Measurements from ENCODE around the gene TAMALIN.

Gene TAMALIN

DNA sequence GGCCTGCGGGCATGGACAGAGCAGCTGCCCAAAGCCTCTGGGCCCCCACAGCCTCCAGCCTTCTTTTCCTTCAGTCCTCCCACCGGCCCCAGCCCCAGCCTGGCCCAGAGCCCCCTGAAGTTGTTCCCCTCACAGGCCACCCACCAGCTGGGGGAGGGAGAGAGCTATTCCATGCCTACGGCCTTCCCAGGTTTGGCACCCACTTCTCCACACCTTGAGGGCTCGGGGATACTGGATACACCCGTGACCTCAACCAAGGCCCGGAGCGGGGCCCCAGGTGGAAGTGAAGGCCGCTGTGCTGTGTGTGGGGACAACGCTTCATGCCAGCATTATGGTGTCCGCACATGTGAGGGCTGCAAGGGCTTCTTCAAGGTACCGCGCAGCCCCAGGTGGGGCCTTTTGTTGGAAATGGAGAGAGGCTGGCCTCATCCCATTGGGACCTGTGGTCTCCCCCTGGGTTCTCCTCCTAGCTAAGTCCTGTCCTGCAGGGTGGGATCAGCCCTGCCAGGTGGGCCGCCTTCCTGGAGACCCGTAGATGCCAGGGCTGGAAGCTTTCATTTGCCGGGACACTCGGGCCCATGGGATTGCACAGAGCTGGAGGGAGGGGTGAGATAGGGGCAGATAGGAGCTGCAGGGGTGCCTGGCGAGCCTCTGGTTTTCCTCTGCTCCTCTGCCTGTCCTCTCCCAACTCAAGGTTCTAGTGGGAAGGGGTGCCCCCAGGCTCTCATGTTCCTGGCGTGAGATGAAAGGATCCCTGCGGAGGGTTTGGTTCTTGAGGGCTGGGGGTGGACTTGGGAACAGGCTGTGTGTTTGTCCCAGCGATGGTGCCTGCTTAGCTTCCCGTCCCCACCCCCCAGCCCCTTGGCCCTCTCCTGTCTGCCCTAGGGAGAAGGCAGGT, 48.3 kb downstream of the TAMALIN start:
- no peak for DNase-seq (ENCODE audit: low read depth in 1 of 2, low spot score in 1 of 2)

DNA sequence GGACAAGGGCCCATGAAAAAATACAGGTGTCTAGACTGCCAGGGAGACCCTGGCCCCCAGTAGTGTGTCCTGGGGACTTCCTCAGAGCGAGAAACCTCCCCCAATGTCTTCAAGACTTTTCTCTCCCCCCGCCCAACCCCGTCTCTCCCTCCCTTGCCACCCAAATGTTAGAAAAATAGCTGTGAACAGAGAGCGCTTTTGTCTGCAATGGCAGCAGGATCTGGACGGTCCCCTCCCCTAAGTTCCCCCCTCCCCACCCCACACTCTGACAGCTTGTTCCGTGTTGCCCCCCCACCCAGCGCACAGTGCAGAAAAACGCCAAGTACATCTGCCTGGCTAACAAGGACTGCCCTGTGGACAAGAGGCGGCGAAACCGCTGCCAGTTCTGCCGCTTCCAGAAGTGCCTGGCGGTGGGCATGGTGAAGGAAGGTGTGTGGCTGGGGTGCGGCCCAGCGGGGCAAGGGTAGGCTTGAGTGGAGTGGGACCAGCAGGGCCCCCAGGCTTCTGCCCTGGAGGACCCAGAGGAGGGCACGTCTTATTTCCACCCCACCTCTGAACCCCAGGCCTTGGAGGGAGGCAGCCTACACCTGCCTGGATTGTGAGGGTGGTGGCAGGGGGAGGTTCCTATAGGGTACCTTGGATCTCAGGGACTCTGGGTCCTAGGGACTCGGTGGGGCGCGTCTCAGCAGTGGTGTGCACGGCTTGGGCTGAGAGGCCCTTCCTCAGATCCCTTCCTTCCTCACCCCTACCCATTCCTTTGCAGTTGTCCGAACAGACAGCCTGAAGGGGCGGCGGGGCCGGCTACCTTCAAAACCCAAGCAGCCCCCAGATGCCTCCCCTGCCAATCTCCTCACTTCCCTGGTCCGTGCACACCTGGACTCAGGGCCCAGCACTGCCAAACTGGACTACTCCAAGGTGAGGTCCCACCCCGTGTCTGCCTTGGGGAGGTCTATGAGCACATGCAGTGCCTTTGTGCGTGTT, 49.3 kb downstream of the TAMALIN start:
- DNase-seq (ENCODE audit: low read depth in 1 of 2, low spot score in 1 of 2) = no peak

DNA sequence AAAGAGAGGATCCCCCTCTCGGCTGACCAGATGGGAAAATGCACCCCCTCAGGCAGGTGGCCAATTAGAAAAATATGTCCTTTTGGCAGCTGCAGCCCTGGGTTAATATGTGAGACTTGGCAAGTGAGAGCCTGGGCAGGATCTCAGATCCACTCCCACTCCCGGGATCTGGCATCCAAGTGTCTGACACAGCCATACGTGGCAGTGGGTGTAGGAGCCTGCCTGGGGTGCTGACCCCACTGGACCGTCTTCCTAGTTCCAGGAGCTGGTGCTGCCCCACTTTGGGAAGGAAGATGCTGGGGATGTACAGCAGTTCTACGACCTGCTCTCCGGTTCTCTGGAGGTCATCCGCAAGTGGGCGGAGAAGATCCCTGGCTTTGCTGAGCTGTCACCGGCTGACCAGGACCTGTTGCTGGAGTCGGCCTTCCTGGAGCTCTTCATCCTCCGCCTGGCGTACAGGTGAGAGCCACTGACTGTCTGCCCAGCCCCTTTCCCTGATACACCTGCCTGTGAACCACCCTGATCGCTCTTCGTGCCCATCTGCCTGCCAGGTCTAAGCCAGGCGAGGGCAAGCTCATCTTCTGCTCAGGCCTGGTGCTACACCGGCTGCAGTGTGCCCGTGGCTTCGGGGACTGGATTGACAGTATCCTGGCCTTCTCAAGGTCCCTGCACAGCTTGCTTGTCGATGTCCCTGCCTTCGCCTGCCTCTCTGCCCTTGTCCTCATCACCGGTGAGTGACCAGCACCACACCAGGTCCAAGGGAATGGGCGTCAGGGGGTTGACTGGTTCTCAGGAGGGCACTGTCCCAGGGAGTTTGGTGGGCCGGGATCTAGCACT, 50.3 kb downstream of the TAMALIN start:
- DNase-seq (ENCODE audit: low read depth in 1 of 2, low spot score in 1 of 2) = no peak

DNA sequence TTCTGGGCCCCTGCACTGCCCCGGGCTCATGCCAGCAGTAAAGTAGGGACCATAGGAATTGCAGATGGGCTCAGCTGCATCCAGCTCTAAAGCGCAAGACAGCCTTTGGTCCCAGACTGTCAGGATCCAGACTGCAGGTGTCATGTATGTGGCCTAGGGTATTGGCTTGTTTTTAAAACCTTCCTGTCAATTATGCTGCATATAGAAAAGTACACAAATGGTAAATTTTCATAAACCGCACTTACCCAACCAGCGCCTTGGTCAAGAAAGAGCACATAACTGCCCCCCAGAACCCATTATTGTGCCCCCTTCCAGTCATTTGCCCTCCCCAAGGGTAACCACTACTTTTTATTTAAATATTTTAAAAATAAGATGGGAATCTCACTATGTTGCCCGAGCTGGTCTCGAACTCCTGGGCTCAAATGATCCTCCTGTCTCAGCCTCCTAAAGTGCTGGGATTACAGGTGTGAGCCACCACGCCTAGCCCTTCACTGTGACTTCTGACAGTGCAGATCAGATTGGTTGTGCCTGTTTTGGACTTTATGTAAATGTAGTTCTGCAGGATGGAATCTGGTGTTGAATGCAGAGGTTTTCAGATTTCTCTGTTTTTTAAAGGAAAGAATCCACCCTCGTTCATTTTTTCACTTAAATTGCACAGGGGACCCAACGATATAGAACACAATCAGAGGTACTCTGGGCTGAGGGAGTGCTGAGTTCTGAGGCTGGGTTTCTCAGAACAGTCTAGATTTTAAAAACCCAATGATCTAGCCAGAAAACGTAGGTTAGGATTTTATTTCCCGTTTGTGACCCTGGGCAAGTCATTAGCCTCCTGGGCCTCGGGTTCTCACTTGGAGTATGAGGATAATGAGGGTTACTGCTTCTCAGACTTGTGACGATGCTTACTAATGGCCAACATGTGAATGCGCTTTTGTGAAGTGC, 51.2 kb downstream of the TAMALIN start:
- no peak for DNase-seq (ENCODE audit: low read depth in 1 of 2, low spot score in 1 of 2)

DNA sequence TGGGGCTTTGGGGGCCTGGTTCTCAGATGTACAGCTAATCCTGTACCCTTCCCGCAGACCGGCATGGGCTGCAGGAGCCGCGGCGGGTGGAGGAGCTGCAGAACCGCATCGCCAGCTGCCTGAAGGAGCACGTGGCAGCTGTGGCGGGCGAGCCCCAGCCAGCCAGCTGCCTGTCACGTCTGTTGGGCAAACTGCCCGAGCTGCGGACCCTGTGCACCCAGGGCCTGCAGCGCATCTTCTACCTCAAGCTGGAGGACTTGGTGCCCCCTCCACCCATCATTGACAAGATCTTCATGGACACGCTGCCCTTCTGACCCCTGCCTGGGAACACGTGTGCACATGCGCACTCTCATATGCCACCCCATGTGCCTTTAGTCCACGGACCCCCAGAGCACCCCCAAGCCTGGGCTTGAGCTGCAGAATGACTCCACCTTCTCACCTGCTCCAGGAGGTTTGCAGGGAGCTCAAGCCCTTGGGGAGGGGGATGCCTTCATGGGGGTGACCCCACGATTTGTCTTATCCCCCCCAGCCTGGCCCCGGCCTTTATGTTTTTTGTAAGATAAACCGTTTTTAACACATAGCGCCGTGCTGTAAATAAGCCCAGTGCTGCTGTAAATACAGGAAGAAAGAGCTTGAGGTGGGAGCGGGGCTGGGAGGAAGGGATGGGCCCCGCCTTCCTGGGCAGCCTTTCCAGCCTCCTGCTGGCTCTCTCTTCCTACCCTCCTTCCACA, 52.0 kb downstream of the TAMALIN start:
- DNase-seq (ENCODE audit: low read depth in 1 of 2, low spot score in 1 of 2) = no peak

DNA sequence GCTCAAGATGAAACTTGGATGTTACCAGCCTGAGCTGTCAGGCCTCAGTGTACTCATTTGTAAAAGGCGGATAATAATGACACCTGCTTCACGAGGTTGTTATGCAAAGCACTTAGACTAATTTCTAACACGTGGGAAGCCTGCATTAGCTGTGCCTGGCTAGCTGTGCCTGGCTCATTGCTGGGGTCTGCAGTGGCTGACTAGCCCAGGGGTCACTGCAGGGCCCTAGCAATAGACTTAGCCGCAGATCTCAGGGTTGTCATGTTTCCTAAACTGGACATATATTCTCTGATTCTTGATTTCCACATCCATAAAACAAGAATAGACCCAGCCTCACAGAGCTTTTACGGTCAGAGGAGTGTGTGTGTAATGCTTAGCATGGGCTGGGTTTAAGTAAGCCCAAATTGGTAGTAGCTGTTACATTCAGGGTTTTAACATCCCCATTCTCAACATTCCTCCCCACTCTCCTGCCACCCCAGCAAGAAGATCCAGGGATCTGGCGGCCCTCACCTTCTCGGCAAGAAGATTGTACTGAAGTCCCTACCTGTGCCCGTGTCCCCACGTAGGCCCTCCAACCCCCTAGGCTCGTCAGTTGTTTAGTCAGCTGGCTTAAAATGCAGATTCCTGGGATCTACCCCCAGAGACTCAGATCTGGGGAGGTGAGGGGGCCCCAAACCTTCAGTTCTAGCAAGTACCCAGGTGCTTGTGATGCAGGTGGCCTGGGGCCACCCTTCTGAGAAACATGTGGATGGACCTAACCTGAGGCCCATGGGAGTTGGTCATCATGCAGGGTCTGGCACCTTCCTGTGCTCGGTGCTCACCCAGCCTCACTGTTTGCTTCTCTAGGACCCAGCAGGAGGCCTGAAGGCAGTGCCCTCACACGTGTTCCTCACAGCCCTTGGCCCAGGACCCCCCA, 53.1 kb downstream of the TAMALIN start:
- DNase-seq (ENCODE audit: low read depth in 1 of 2, low spot score in 1 of 2) = no peak

DNA sequence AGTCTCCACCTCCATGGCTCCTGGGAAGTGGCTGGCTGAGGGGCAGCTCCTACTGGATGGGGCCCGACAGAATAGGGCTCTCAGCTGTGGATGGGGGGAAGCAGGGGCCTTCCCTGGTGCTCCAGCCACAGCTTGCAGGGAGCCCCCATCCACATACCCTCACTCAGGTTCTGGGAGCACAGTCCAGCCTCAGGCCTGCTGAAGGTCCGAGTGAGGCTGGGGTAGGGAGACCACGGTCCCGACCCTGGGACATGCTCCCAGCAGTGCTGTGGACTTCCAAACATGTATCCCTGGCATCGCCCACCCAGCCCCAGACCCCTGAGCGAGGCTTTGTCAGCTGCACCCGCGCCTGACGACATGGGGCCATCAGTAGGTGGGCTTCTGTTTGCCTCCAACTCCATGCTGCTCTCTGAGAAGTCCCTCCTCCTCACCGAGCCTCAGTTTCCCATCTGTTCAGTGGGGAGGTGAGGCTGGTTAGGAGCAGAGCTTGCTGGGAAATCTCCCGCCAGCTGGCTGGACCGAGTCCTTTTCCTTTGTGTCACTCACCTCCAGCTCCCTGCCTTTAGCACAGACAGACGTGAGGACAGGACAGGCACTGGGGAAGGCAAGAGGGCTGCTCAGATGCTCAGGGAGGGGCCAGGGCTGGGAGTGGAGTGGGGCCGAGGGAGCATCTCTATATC, 53.9 kb downstream of the TAMALIN start:
- no peak for DNase-seq (ENCODE audit: low read depth in 1 of 2, low spot score in 1 of 2)

DNA sequence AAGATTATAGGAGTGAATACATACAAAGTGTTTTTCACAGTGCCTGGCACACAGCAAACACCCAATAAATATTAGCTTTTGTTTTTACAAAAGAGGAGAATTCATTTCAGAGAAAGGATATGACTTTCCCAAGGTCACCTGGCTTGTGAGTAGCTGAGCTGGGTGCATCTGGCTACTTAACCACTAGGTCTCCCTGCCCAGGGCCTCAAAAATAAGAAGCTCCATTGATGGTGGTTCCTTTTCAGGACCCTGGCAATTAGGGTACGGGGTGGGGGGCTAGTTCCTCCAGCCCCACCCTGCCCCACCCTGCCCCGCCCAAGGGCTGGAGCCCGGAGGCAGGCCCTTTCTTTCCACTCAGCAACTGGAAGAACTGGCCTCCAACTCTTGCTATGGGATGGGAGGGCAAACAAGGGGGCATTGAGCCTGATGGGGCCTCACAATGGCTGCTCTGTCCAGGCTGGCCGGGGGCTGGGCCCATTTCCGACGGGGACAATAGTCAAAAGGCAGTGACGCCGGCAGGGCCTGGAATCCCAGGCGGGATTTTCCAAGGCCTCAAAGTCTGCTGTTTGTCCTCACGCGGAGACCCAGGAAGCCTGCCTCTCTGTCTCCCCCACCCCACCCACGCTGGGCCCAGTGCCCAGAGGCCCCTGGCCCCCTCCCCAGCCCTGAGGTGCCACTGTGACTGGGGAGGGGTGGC, 54.9 kb downstream of the TAMALIN start:
- no peak for DNase-seq (ENCODE audit: low read depth in 1 of 2, low spot score in 1 of 2)

DNA sequence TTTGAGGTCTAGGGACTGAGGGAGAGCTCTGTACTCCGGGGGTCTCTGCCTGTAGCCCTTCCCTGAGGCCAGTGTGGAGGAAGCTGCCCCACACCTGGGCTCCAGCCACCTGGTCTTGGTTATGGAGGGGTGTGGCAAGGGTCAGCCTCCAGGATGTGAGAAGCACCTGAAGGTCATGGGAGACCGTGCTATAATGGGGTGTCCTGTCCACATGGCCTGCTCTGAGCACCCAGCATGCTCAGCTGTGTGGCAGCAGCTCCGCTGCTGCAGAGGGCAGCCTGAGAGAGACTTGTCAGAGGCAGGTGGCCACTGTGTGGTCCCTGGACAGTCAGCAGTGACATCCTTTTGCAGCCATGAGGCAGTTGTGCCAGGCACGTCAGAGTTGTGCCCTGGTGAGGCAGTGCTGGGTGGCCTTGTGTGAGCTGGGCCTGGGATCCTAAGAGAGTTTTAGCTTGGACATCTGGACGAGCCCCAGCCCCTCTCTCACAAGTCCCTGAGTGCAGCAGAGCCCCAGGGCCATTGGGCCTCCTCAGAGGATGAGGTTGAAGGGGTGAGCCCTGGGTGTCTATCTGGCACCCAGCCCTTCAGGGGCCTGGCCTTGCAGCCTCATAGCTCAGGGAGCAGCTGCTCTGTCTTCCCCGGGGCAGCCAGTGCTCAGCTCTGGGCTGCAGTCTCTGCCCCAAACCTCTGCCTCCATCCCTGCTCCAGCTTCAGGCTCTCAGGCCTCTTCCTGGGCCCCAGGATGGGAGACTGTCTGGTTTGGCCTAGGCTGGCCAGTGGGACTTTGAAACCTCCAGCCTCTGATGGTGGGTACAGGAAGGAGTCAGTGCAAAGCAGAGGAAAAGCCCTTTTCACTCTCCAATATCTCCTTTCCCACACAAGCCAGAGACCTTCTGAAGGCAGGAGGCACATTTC, 55.7 kb downstream of the TAMALIN start:
- DNase-seq (ENCODE audit: low read depth in 1 of 2, low spot score in 1 of 2) = no peak

DNA sequence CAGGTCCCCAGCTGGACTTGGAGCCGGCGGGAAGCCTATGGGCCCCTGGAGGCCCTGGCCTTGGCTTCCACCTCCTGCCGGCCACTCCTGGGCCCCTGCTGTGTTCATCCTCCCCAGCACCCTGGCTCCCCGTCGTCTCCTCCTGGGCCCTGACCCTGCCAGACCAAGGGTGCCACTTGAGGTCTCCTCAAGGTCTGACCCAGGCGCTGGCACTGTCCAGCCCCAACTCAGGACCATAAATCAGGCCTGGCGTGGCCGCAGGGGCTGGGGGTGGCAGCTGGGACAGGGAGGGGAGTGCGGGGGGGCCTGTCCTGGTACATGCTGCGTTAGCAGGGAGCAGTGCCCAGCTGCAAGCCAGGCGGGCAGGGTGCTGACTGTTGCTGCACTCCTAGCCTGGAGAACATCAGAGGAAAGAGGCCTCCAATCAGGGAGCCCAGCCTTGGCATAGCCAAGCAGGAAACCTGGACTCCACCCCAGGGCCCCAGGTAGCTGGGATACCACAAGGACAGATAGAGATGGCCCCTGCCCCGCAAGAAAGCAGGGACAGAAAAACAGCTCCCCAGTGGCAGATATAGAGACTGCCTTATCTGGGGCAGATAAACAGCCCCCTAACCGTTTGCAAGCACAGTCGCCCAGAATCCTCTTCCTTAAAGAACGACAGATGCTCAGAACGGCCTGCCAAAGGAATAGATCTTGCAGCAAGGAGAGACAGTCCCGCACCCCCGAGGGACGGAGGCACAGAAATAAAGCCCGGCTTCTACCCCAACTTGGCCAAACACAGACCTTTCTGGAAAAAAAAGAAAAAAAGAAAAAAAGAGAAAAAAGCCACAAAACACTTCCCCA, 56.6 kb downstream of the TAMALIN start:
- DNase-seq (ENCODE audit: low read depth in 1 of 2, low spot score in 1 of 2) = no peak

DNA sequence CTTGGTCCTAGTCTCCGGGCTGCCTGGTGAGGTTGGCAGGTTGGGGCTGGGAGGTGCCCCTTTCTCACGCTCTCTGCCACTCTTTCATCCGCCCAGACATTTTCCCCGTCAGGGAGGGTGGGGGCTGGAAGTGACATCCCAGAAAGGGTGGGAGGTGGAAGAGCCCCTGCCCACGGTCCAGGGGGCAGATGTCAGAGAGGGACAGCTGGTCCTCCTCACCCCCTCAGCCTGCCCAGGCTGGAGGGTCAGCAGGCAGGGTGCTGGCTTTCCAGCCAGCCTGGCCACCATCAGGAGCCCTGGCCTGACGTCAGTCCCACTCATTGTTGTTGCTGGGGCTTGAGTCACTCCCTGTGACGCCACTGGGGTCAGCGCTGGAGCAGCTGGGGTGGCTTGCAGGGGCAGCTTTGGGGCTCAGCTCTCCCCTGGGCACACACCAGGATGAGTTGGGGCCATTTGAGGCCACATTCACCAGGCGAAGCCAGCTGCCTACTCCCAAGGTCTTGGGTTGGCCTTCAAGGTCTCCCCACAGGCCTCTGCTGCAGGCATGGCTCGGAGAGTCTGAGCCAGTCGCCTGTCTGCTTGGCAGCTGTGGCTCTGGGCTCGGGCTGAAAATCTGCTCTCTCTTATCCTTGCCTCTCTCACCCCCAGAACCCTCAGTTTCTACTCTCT, 57.4 kb downstream of the TAMALIN start:
- no peak for DNase-seq (ENCODE audit: low read depth in 1 of 2, low spot score in 1 of 2)
